Measurements from ENCODE around the gene SSC5D. TPM values are rescaled to one million over a fixed set of nuclear protein-coding genes. Genes with fewer than 3 reads are reported as not detected.

The SSC5D gene
- total and polyA plus RNA-seq, 9 of the 15 experiments (the other 6 are each of a cell fraction or from before 2014, with no cell fraction given), result 0.04 to 0.71 (median 0.14) TPM; not detected in 2

DNA sequence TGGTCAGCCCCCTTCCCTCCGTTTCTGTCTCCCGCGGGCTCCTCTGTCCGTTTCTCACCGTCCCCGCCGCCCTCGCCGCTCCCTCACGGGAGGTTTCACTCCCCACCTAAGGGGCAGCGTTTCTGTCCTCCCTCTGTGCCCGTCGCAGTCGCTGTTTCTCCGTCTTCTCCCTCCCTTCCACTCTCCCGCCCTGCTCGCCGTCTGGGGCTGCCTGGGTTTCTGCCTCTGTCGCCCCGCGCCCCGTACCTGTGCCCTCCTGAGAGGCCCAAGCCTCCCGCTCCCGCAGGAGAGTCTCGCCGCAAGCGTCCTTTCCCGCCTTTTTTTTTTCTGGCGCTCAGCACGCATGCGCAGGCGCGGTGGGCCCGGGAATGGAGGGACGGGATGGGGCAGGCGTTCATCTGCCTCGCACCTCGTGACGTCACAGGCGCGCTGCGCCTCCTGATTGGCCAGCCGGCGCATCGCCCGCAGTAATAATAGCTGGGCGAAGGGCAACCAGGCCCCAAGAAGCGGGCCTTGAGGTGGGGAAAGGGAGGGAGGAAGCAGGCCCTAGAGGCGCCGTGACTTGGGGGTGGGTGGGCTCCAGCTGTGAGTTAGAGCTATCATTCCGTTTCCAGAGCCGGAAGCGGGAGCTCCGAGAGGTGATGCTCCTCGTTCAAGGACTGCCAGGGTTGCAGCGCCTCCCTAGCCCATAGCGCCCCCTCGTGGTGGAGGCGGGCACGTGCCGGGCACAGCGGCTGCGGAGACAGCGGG, 15.4 kb downstream of the SSC5D start (continued):
- TF ChIP-seq ZNF316 (IDR thresholded peaks at IDR 0.05) (peak; percentile 24; the same call in 1 of the 2 replicates), PRPF4 (IDR thresholded peaks at IDR 0.05; ENCODE audit: insufficient read depth, low read depth, low read length, poor library complexity, severe bottlenecking) (no peak), PPARD (CRISPR knock-in tag; IDR thresholded peaks at IDR 0.05) (no peak), U2AF1 (optimal IDR thresholded peaks at IDR 0.05; ENCODE audit: low read depth, low read length) (no peak), SETDB1 (IDR thresholded peaks at IDR 0.05; ENCODE audit: low read length) (no peak), ZNF146 (CRISPR knock-in tag; IDR thresholded peaks at IDR 0.05; ENCODE audit: unreplicated experiment) (no peak), GABPB2 (CRISPR knock-in tag; conservative IDR thresholded peaks at IDR 0.05) (no peak), NBN (IDR thresholded peaks at IDR 0.05; ENCODE audit: low read depth) (peak; percentile 100), MAFF (IDR thresholded peaks at IDR 0.05; ENCODE audit: low read length) (no peak), BDP1 (IDR thresholded peaks at IDR 0.05; ENCODE audit: insufficient read depth, insufficient read length) (no peak), MTA1 (IDR thresholded peaks at IDR 0.05; ENCODE audit: borderline replicate concordance) (no peak), JUN (IDR thresholded peaks at IDR 0.05; ENCODE audit: borderline replicate concordance, low read depth, low read length) (0 out of 2 replicates have a peak, but pooled peaks have one; percentile 32), JUN (CRISPR knock-in tag; IDR thresholded peaks at IDR 0.05; ENCODE audit: borderline replicate concordance) (peak; percentile 100), CCAR2 (IDR thresholded peaks at IDR 0.05; ENCODE audit: low read depth, low read length) (no peak), ZC3H8 (IDR thresholded peaks at IDR 0.05) (no peak), ZKSCAN3 (CRISPR knock-in tag; IDR thresholded peaks at IDR 0.05) (no peak), NCOR1 (IDR thresholded peaks at IDR 0.05) (no peak), POLR2A (conservative IDR thresholded peaks at IDR 0.05) (no peak)
- TF ChIP-seq, protein P1, sequence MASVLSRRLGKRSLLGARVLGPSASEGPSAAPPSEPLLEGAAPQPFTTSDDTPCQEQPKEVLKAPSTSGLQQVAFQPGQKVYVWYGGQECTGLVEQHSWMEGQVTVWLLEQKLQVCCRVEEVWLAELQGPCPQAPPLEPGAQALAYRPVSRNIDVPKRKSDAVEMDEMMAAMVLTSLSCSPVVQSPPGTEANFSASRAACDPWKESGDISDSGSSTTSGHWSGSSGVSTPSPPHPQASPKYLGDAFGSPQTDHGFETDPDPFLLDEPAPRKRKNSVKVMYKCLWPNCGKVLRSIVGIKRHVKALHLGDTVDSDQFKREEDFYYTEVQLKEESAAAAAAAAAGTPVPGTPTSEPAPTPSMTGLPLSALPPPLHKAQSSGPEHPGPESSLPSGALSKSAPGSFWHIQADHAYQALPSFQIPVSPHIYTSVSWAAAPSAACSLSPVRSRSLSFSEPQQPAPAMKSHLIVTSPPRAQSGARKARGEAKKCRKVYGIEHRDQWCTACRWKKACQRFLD (CRISPR knock-in tag; IDR thresholded peaks at IDR 0.05), result no peak
- TF ChIP-seq, protein P2, sequence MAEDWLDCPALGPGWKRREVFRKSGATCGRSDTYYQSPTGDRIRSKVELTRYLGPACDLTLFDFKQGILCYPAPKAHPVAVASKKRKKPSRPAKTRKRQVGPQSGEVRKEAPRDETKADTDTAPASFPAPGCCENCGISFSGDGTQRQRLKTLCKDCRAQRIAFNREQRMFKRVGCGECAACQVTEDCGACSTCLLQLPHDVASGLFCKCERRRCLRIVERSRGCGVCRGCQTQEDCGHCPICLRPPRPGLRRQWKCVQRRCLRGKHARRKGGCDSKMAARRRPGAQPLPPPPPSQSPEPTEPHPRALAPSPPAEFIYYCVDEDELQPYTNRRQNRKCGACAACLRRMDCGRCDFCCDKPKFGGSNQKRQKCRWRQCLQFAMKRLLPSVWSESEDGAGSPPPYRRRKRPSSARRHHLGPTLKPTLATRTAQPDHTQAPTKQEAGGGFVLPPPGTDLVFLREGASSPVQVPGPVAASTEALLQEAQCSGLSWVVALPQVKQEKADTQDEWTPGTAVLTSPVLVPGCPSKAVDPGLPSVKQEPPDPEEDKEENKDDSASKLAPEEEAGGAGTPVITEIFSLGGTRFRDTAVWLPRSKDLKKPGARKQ (CRISPR knock-in tag; IDR thresholded peaks at IDR 0.05), result peak; percentile 95
- TF ChIP-seq, protein P3, sequence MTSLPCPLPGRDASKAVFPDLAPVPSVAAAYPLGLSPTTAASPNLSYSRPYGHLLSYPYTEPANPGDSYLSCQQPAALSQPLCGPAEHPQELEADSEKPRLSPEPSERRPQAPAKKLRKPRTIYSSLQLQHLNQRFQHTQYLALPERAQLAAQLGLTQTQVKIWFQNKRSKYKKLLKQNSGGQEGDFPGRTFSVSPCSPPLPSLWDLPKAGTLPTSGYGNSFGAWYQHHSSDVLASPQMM (CRISPR knock-in tag; IDR thresholded peaks at IDR 0.05), result no peak
- TF ChIP-seq, protein P4, sequence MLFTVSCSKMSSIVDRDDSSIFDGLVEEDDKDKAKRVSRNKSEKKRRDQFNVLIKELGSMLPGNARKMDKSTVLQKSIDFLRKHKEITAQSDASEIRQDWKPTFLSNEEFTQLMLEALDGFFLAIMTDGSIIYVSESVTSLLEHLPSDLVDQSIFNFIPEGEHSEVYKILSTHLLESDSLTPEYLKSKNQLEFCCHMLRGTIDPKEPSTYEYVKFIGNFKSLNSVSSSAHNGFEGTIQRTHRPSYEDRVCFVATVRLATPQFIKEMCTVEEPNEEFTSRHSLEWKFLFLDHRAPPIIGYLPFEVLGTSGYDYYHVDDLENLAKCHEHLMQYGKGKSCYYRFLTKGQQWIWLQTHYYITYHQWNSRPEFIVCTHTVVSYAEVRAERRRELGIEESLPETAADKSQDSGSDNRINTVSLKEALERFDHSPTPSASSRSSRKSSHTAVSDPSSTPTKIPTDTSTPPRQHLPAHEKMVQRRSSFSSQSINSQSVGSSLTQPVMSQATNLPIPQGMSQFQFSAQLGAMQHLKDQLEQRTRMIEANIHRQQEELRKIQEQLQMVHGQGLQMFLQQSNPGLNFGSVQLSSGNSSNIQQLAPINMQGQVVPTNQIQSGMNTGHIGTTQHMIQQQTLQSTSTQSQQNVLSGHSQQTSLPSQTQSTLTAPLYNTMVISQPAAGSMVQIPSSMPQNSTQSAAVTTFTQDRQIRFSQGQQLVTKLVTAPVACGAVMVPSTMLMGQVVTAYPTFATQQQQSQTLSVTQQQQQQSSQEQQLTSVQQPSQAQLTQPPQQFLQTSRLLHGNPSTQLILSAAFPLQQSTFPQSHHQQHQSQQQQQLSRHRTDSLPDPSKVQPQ (CRISPR knock-in tag; IDR thresholded peaks at IDR 0.05; ENCODE audit: borderline replicate concordance), result no peak
- TF ChIP-seq, protein P5, sequence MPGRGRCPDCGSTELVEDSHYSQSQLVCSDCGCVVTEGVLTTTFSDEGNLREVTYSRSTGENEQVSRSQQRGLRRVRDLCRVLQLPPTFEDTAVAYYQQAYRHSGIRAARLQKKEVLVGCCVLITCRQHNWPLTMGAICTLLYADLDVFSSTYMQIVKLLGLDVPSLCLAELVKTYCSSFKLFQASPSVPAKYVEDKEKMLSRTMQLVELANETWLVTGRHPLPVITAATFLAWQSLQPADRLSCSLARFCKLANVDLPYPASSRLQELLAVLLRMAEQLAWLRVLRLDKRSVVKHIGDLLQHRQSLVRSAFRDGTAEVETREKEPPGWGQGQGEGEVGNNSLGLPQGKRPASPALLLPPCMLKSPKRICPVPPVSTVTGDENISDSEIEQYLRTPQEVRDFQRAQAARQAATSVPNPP (IDR thresholded peaks at IDR 0.05; ENCODE audit: borderline replicate concordance, insufficient read depth, insufficient read length), result no peak
